Cardiac muscle cell (in vitro differentiated cells and primary cell): ENCODE measurements around the gene METTL9. TPM values are rescaled to one million over a fixed set of nuclear protein-coding genes. Genes with fewer than 3 reads are reported as not detected.
A peak's percentile ranks its signal among the peaks of the same experiment; 100 is the strongest.

ENCODE experiments used
- DNase-seq, 2 donors: peaks; one replicate each; pipeline versions ENCODE4 v3.0.0 to v3.0.0-alpha.2; 2010 to 2017; ENCODE audit warnings: low read depth in 1 of 2, low spot score in 1 of 2
- H3K27ac ChIP-seq: fragments of 200-600 bp; sonication (generic); 2 replicates; pipeline ENCODE4 v1.5.1; 2016
- H3K27me3 ChIP-seq: fragments of 200-600 bp; sonication (generic); 2 replicates; pipeline ENCODE4 v1.6.0; 2016; ENCODE audit warnings: control low read depth
- H3K36me3 ChIP-seq: fragments of 200-600 bp; sonication (generic); 2 replicates; pipeline ENCODE4 v1.5.1; 2016; ENCODE audit warnings: control low read depth
- H3K4me1 ChIP-seq: fragments of 200-600 bp; sonication (generic); 2 replicates; pipeline ENCODE4 v1.8.1; 2017; ENCODE audit warnings: low read depth, mild to moderate bottlenecking, mixed run types
- H3K4me3 ChIP-seq: fragments of 200-600 bp; sonication (generic); 2 replicates; pipeline ENCODE4 v1.5.1; 2016; ENCODE audit warnings: mild to moderate bottlenecking
- H3K9me3 ChIP-seq: fragments of 200-600 bp; sonication (generic); 2 replicates; pipeline ENCODE4 v1.5.1; 2017; ENCODE audit warnings: low read depth, mild to moderate bottlenecking, control low read depth
- CTCF ChIP-seq: IDR thresholded peaks from 2 replicates; pipeline ENCODE4 v1.5.1; 2012; ENCODE audit warnings: low read depth, mild to moderate bottlenecking, low read length
- polyA plus RNA-seq: library from polyadenylated mRNA; unstranded; fragments of >200 nt; fragmentation: Nextera tagmentation; extraction: Ambion mirVana; gene quantifications from 2 replicates; pipeline ENCODE4 v1.2.1, GENCODE V29; 2016
- total RNA-seq: library from RNA; depleted of rRNA; stranded (reverse); fragments of >200 nt; gene quantifications from 2 replicates; pipeline ENCODE4 v1.2.3, GENCODE V29; 2016

The METTL9 gene
- total and polyA plus RNA-seq, 2 experiments from 2014 or later = 125 to 313 TPM

GRCh38 chr16:21592191-21592590, 7.2 kb upstream of the METTL9 start:
- TF ChIP-seq CTCF = no peak
- H3K4me3 ChIP-seq = no peak overlapping the region
- no peaks in the 10 kb centered on the region for H3K9me3 ChIP-seq
- no peak for DNase-seq
- H3K36me3 ChIP-seq = no peaks in the 10 kb centered on the region
- no peaks in the 10 kb centered on the region for H3K4me1 ChIP-seq
- no peak overlapping the region for H3K27ac ChIP-seq
- no peaks in the 10 kb centered on the region for H3K27me3 ChIP-seq

GRCh38 chr16:21593530-21594289, 5.7 kb upstream of the METTL9 start:
- TF ChIP-seq CTCF = no peak
- H3K4me3 ChIP-seq = no peak overlapping the region
- no peaks in the 10 kb centered on the region for H3K36me3 ChIP-seq
- H3K9me3 ChIP-seq = no peaks in the 10 kb centered on the region
- H3K27me3 ChIP-seq = no peaks in the 10 kb centered on the region
- no peak for DNase-seq
- H3K4me1 ChIP-seq = no peaks in the 10 kb centered on the region
- peak overlapping the region; percentile 22 for H3K27ac ChIP-seq

GRCh38 chr16:21597561-21598030, 1.8 kb upstream of the METTL9 start:
- DNase-seq = no peak
- Histone ChIP-seq H3K4me3 (no peak overlapping the region), H3K27ac (no peak overlapping the region), H3K27me3 (no peaks in the 10 kb centered on the region), H3K4me1 (peaks cover 9% of the 10 kb centered on the region), H3K9me3 (no peaks in the 10 kb centered on the region), H3K36me3 (no peaks in the 10 kb centered on the region)
- no peak for TF ChIP-seq CTCF

- Histone ChIP-seq H3K9me3 (no peaks in the 10 kb centered on the region), H3K4me3 (no peak overlapping the region), H3K36me3 (no peaks in the 10 kb centered on the region), H3K27me3 (no peaks in the 10 kb centered on the region), H3K4me1 (peaks cover 9% of the 10 kb centered on the region), H3K27ac (no peak overlapping the region)
- no peak for TF ChIP-seq CTCF
- no peak for DNase-seq
Measured at GRCh38 chr16:21598206-21598605, 1.2 kb upstream of the METTL9 start.

GRCh38 chr16:21598701-21599121, 666 bp upstream of the METTL9 start:
- Histone ChIP-seq H3K4me3 (peak overlapping the region; percentile 97), H3K36me3 (no peaks in the 10 kb centered on the region), H3K9me3 (no peaks in the 10 kb centered on the region), H3K27ac (peak overlapping the region; percentile 97), H3K4me1 (peaks cover 9% of the 10 kb centered on the region), H3K27me3 (no peaks in the 10 kb centered on the region)
- DNase-seq = peak in 1 of 2 donors; percentile 37
- TF ChIP-seq CTCF = no peak
